K562 (cell line): ENCODE measurements around the gene ADAM21. TPM values are rescaled to one million over a fixed set of nuclear protein-coding genes. Genes with fewer than 3 reads are reported as not detected.

Source experiments
- ATAC-seq: fragments of 200-7000 bp; cut with Tn5 transposase; 3 replicates; pipeline ENCODE4 v1.9.1; 2020; ENCODE audit warnings: moderate library complexity
- BruUV-seq: library from RNA; stranded (reverse); fragments of 400-500 nt; replicated peaks from 2 replicates; lab custom pipeline; 2021; lab: Mats Ljungman, UMichigan
- CTCF ChIA-PET: fragments of 300-600 bp; formaldehyde crosslinking; extraction: SDS; loops from one replicate; lab custom pipeline; 2021; ENCODE audit warnings: low intra/inter-chr PET ratio; lab: Yijun Ruan, JAX
- POLR2A ChIA-PET: fragments of 300-600, 350-650 bp; sonication (Branson Sonifier 250); formaldehyde crosslinking; extraction: SDS; loops from one replicate; lab custom pipeline; 2021; ENCODE audit warnings: antibody characterized with exemption, inconsistent platforms; lab: Yijun Ruan, JAX
- DNase-seq, 4 experiments: peaks; one replicate each; pipeline versions ENCODE4 v3.0.0 to v3.0.0-alpha.2; 2011 to 2018; ENCODE audit warnings: low spot score in 3 of 4, mixed read lengths in 3 of 4; ENCODE audit errors: extremely low read depth in 1 of 4
- FAIRE-seq: peaks from 2 replicates; lab custom pipeline; 2011; peaks lifted over from hg19 to GRCh38; lab: Jason Lieb, UNC
- H2AFZ ChIP-seq: 2 replicates; pipeline ENCODE4 v1.6.0; 2011; ENCODE audit warnings: low read depth, low read length, control low read depth, inconsistent platforms
- H3K27ac ChIP-seq: fragments of 200-600 bp; 3 replicates; pipeline ENCODE4 v1.8.0; 2011; ENCODE audit warnings: low read depth, mild to moderate bottlenecking, control low read depth, inconsistent platforms, low read length, moderate library complexity, mixed read lengths; ENCODE audit errors: extremely low read depth
- H3K27me3 ChIP-seq, 2 experiments: fragments of 300-600 bp in 1 of 2; 2 replicates in 1 of 2; 3 replicates in 1 of 2; pipeline versions ENCODE4 v1.6.0 to v1.8.0; 2011; ENCODE audit warnings: inconsistent platforms in 2 of 2, low read length in 2 of 2, mild to moderate bottlenecking in 1 of 2, mixed read lengths in 1 of 2, moderate library complexity in 1 of 2; ENCODE audit not compliant: control insufficient read depth in 2 of 2, insufficient read depth in 2 of 2
- H3K36me3 ChIP-seq: fragments of 300-600 bp; 3 replicates; pipeline ENCODE4 v1.8.0; 2011; ENCODE audit warnings: mild to moderate bottlenecking, low read length, inconsistent platforms; ENCODE audit not compliant: control insufficient read depth, insufficient read depth
- H3K4me1 ChIP-seq, 2 experiments: fragments of 200-600 bp in 1 of 2; replicated peaks in 1 of 2; 2 replicates in 1 of 2; 3 replicates in 1 of 2; pipeline versions ENCODE4 v1.5.1 to v1.8.0; 2011; ENCODE audit warnings: inconsistent platforms in 2 of 2, low read length in 2 of 2, mild to moderate bottlenecking in 1 of 2, mixed read lengths in 1 of 2, moderate library complexity in 1 of 2; ENCODE audit not compliant: control insufficient read depth in 2 of 2, insufficient read depth in 2 of 2
- H3K4me2 ChIP-seq: 2 replicates; pipeline ENCODE4 v1.6.1; 2011; ENCODE audit warnings: low read length, control low read depth, inconsistent platforms, mixed read lengths; ENCODE audit not compliant: insufficient read depth
- H3K4me3 ChIP-seq: fragments of 200-600 bp; sonication (generic), shearing (Covaris generic); 2 replicates; pipeline ENCODE4 v1.5.1; 2016; ENCODE audit warnings: control low read depth, inconsistent platforms
- H3K79me2 ChIP-seq: fragments of 200-600 bp; 3 replicates; pipeline ENCODE4 v1.8.0; 2011; ENCODE audit warnings: low read length, inconsistent platforms; ENCODE audit not compliant: control insufficient read depth, insufficient read depth
- H3K9ac ChIP-seq, 2 experiments: 2 replicates each; pipeline versions ENCODE4 v1.6.0 to v1.6.1; 2011; ENCODE audit warnings: low read depth in 2 of 2, low read length in 2 of 2, control low read depth in 1 of 2, inconsistent platforms in 1 of 2, mild to moderate bottlenecking in 1 of 2, mixed read lengths in 1 of 2; ENCODE audit not compliant: insufficient read depth in 1 of 2
- H3K9me1 ChIP-seq: one replicate; pipeline ENCODE4 v1.6.0; 2011; ENCODE audit warnings: inconsistent platforms, mild to moderate bottlenecking, low read length, moderate library complexity; ENCODE audit not compliant: control insufficient read depth, insufficient read depth
- H3K9me3 ChIP-seq: replicated peaks from 2 replicates; pipeline ENCODE4 v1.5.1; 2011; ENCODE audit warnings: low read depth, low read length, inconsistent platforms; ENCODE audit not compliant: control insufficient read depth, insufficient read depth
- H4K20me1 ChIP-seq: replicated peaks from 2 replicates; pipeline ENCODE4 v1.6.1; 2011; ENCODE audit warnings: low read length, inconsistent platforms, mixed read lengths; ENCODE audit not compliant: control insufficient read depth, insufficient read depth
- CTBP1 ChIP-seq: fragments of 450-650 bp; IDR thresholded peaks from 2 replicates; pipeline ENCODE4 v1.6.1; 2016; ENCODE audit warnings: borderline replicate concordance
- LEF1 ChIP-seq: fragments of 450-650 bp; IDR thresholded peaks from 2 replicates; pipeline ENCODE4 v1.6.1; 2016; ENCODE audit warnings: mild to moderate bottlenecking
- NBN ChIP-seq: fragments of 450-650 bp; IDR thresholded peaks from 2 replicates; pipeline ENCODE4 v1.6.1; 2016; ENCODE audit warnings: low read depth, mild to moderate bottlenecking
- NCOA4 ChIP-seq: fragments of 450-650 bp; IDR thresholded peaks from 2 replicates; pipeline ENCODE4 v1.6.1; 2018; ENCODE audit warnings: mild to moderate bottlenecking; ENCODE audit not compliant: partially characterized antibody
- NCOR1 ChIP-seq: fragments of 450-650 bp; IDR thresholded peaks from 2 replicates; pipeline ENCODE4 v1.6.1; 2016; ENCODE audit warnings: mild to moderate bottlenecking, moderate library complexity
- POLR3A ChIP-seq: IDR thresholded peaks from 2 replicates; pipeline ENCODE4 v1.6.1; 2011; ENCODE audit warnings: borderline replicate concordance, mild to moderate bottlenecking, moderate library complexity; ENCODE audit not compliant: insufficient read length, insufficient read depth; ENCODE audit errors: extremely low read depth
- TCF3 ChIP-seq: sonication (generic); formaldehyde crosslinking; IDR thresholded peaks from 2 replicates; pipeline ENCODE4 v1.4.0; 2020; ENCODE audit warnings: mild to moderate bottlenecking, missing genetic modification reagents
- TRIM28 ChIP-seq: fragments of 450-650 bp; IDR thresholded peaks from 2 replicates; pipeline ENCODE4 v1.6.1; 2017
- ZBTB40 ChIP-seq, 2 experiments: fragments of 450-650 bp in 1 of 2; sonication (generic) in 1 of 2; formaldehyde crosslinking in 1 of 2; IDR thresholded peaks; 2 replicates each; pipeline versions ENCODE4 v1.7.1 to v1.9.0; 2016 to 2022; ENCODE audit warnings: inconsistent platforms in 1 of 2, mild to moderate bottlenecking in 1 of 2, missing genetic modification reagents in 1 of 2
- ZNF174 ChIP-seq: fragments of 250-450 bp; sonication (Bioruptor Pico); IDR thresholded peaks from 2 replicates; pipeline ENCODE4 v1.4.0; 2020; ENCODE audit warnings: mild to moderate bottlenecking
- ZNF23 ChIP-seq: fragments of 250-450 bp; sonication (Bioruptor Pico); IDR thresholded peaks from 2 replicates; pipeline ENCODE4 v1.4.0; 2020; ENCODE audit warnings: mild to moderate bottlenecking
- ZNF24 ChIP-seq: fragments of 450-650 bp; IDR thresholded peaks from 2 replicates; pipeline ENCODE4 v1.6.1; 2016
- ZNF561 ChIP-seq: fragments of 450-650 bp; formaldehyde crosslinking; conservative IDR thresholded peaks from 2 replicates; pipeline ENCODE4 v1.4.0; 2020; ENCODE audit warnings: mild to moderate bottlenecking, moderate library complexity
- whole genome bisulfite sequencing: fragments of 100-300 bp; shearing (Covaris generic); methylation state at CpG from one replicate; pipeline ENCODE4 v1.1.6; 2016; ENCODE audit warnings: low coverage, mixed read lengths; ENCODE audit not compliant: insufficient coverage; ENCODE audit errors: missing lambda C conversion rate; 5-methylcytosine and 5-hydroxymethylcytosine counted together
- in situ Hi-C: fragments of 300-500 bp; cut with MboI; formaldehyde crosslinking; loops from 4 replicates; pipeline ENCODE4 v1.15.0; 2018; ENCODE audit warnings: inconsistent platforms, mixed read lengths
- intact Hi-C: fragments of 100-400 bp; cut with micrococcal nuclease; formaldehyde crosslinking; loops from 2 replicates; pipeline ENCODE4 v1.14.2; 2022
- polyA plus RNA-seq, 8 experiments: library from polyadenylated mRNA; depleted of rRNA in 4 of 8; stranded (reverse) in 5 of 8; unstranded in 3 of 8; fragments of >200 nt; fragmentation: Nextera tagmentation in 2 of 8; fragmentation: Illumina TruSeq in 1 of 8; extraction: Ambion mirVana in 2 of 8; extraction: Trizol in 1 of 8; gene quantifications; 2 replicates each; pipeline versions ENCODE4 v1.2.1 to v1.2.3, GENCODE V29; 2011 to 2014; ENCODE audit warnings: inconsistent platforms in 1 of 8, missing spikeins in 1 of 8
- total RNA-seq, 7 experiments: library from RNA; depleted of rRNA in 6 of 7; stranded (reverse); fragments of >200 nt in 6 of 7; fragmentation: Illumina TruSeq in 2 of 7; extraction: Trizol in 2 of 7; gene quantifications; 2 replicates each; pipeline versions ENCODE4 v1.2.1 to v1.2.3, GENCODE V29; 2011 to 2021; ENCODE audit warnings: low replicate concordance in 1 of 7
- TF ChIP-seq, protein P1 (sequence below): sonication (generic); formaldehyde crosslinking; IDR thresholded peaks from 2 replicates; pipeline ENCODE4 v1.8.0; 2022; ENCODE audit warnings: mild to moderate bottlenecking, missing genetic modification reagents

The ADAM21 gene
- total and polyA plus RNA-seq, 9 of the 15 experiments (the other 6 are each of a cell fraction or from before 2014, with no cell fraction given), result 0.03 to 0.15 (median 0.05) TPM; not detected in 4

DNA sequence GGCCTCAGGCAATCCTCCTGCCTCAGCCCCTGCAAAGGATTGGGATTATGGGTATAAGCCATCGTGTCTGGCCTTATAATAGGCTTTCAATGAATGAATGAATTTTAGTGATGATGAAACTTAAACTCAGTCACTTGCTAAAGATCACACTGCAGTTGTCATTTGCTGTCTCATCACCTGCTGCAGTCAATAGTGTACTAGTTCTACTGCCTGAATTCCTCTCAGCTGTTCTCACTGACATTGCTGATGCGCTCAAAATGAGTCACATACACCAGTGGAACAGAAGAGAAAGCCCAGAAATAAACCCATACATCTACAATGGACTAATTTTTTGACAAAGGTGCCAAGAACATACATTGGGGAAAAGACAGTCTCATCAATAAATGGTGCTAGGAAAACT is 29.4 kb upstream of the ADAM21 start:
- FAIRE-seq, result no peak
- TF ChIP-seq ZNF561 (CRISPR knock-in tag), result no peak
- no peak for TF ChIP-seq POLR3A
- no peak for TF ChIP-seq CTBP1
- TF ChIP-seq TCF3 (CRISPR knock-in tag), result no peak
- no peak for TF ChIP-seq NCOA4
- TF ChIP-seq, protein P1, sequence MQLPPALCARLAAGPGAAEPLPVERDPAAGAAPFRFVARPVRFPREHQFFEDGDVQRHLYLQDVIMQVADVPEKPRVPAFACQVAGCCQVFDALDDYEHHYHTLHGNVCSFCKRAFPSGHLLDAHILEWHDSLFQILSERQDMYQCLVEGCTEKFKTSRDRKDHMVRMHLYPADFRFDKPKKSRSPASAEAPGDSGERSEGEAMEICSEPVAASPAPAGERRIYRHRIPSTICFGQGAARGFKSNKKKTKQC, result no peak
- TF ChIP-seq ZBTB40 (IDR thresholded peaks at IDR 0.05), result no peak
- no peak for TF ChIP-seq ZBTB40 (CRISPR knock-in tag; IDR thresholded peaks at IDR 0.05)
- TF ChIP-seq ZNF174, result no peak
- no peak for TF ChIP-seq TRIM28
- TF ChIP-seq LEF1, result no peak
- TF ChIP-seq NCOR1, result no peak
- no peak for TF ChIP-seq NBN
- no peak for TF ChIP-seq ZNF24
- no peak for TF ChIP-seq ZNF23 (CRISPR knock-in tag)

More for the DNA sequence above, 29.4 kb upstream of the ADAM21 start:
- Histone ChIP-seq H2AFZ (no peak overlapping the region), H3K4me2 (no peak overlapping the region), H3K36me3 (no peaks in the 10 kb centered on the region), H3K9me1 (no peaks in the 10 kb centered on the region), H3K4me1 (no peaks in the 10 kb centered on the region), H3K27ac (no peak overlapping the region), H3K79me2 (no peaks in the 10 kb centered on the region), H4K20me1 (no peaks in the 10 kb centered on the region), H3K4me3 (no peak overlapping the region), H3K27me3 (no peaks in the 10 kb centered on the region), H3K9me3 (no peaks in the 10 kb centered on the region), H3K9ac (no peak overlapping the region)
- 4% methylated on average over 2 of the region's 2 CpGs for WGBS
- intact Hi-C loops (no loop called here), in situ Hi-C loops (no loop called here)
- BruUV-seq, result no TSS peak
- ChIA-PET POLR2A (no interaction called here), CTCF (no interaction called here)
- DNase-seq (no peak), ATAC-seq (no peak)
